ENCODE data around the gene LYPD6B. TPM values are rescaled to one million over a fixed set of nuclear protein-coding genes. Genes with fewer than 3 reads are reported as not detected.

Gene LYPD6B, protein sequence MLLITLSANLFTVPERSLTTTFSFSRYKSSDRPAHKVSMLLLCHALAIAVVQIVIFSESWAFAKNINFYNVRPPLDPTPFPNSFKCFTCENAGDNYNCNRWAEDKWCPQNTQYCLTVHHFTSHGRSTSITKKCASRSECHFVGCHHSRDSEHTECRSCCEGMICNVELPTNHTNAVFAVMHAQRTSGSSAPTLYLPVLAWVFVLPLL
- polyA plus RNA-seq, result 1 to 10 TPM; 2.3 to 4.9 TPM

DNA sequence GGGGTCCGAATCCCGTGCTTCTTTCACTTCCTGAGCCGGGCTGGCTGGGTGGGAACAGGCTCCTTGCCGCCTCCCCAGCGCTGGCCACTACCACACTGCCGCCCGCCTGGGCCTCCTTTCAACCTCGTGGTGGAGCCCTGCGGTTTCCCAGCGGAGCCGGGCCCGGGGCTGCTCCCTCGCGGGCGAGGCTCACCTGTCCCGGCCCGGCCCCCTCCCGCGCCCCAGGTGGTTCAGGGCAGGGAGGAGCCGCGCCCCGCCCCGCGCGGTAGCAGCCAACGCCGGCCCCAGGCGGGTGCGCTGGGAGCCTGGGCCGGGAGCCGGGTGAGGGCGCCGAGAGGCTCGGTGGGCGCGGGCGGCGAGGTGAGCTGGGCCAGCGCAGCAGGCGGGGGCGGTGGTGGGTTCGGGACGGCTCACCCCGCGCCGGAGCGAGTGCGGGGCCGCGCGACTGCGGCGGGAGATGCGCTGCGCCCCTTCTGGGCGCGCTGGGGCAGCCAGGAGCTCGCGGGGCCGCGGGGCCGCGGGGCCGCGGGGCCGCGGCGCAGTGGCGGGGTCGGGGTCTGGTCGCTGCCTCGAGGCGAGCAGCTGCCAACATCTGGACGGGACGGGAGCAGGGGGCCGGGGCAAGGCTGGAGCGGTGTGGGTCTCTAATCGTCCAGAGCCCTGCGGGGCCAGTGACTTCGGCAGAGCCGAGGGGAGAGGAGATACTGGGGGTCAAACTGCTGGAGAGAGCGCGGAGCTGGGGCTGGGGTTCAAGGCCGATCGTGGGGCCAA lies at the start of gene LYPD6B:
Gene LYPD6B (plus strand): TSS at position 258 of the 771 bp plus-strand sequence. CDS start 92,250 bp downstream, outside the sequence.
- Histone ChIP-seq H3K36me3 (ENCODE audit: control insufficient read depth in 2 of 2, insufficient read depth in 2 of 2, low read length in 1 of 2) (no peaks in the 10 kb centered on the region), H3K27me3 (ENCODE audit: control insufficient read depth in 1 of 2, insufficient read depth in 2 of 2, low read length in 2 of 2) (peaks cover 0 to 6% of the 10 kb centered on the region in 2 donors), H3K27ac (ENCODE audit: low read depth in 2 of 2, low read length in 1 of 2) (no peak within 1 kb of the TSS), H3K9me3 (ENCODE audit: control insufficient read depth in 2 of 2, insufficient read depth in 1 of 2, low read depth in 1 of 2, low read length in 1 of 2) (no peaks in the 10 kb centered on the region), H3K4me3 (ENCODE audit: low read depth in 1 of 2, low read length in 2 of 2) (peak within 1 kb of the TSS; percentile 65 to 67), H3K4me1 (ENCODE audit: control insufficient read depth in 2 of 2, insufficient read depth in 2 of 2, low read length in 1 of 2) (peaks cover 0 to 5% of the 10 kb centered on the region in 2 donors)
- 2 to 3% methylated on average over 84 to 85 of the region's 85 CpGs for WGBS, 2 donors

- Histone ChIP-seq H3K4me1 (ENCODE audit: control insufficient read depth in 2 of 2, insufficient read depth in 2 of 2, low read length in 1 of 2) (no peaks in the 10 kb centered on the region), H3K4me3 (ENCODE audit: low read depth in 1 of 2, low read length in 2 of 2) (no peak overlapping the region), H3K27me3 (ENCODE audit: control insufficient read depth in 1 of 2, insufficient read depth in 2 of 2, low read length in 2 of 2) (peaks cover 0 to 3% of the 10 kb centered on the region in 2 donors), H3K9me3 (ENCODE audit: control insufficient read depth in 2 of 2, insufficient read depth in 1 of 2, low read depth in 1 of 2, low read length in 1 of 2) (no peaks in the 10 kb centered on the region), H3K27ac (ENCODE audit: low read depth in 2 of 2, low read length in 1 of 2) (no peak overlapping the region), H3K36me3 (ENCODE audit: control insufficient read depth in 2 of 2, insufficient read depth in 2 of 2, low read length in 1 of 2) (peaks cover 4 to 5% of the 10 kb centered on the region in 2 donors)
- 27 to 28% methylated on average over 6 of the region's 6 CpGs for WGBS, 2 donors
These were observed 48.5 kb upstream of the LYPD6B start for GRCh38 chr2:148989882-148990493.

DNA sequence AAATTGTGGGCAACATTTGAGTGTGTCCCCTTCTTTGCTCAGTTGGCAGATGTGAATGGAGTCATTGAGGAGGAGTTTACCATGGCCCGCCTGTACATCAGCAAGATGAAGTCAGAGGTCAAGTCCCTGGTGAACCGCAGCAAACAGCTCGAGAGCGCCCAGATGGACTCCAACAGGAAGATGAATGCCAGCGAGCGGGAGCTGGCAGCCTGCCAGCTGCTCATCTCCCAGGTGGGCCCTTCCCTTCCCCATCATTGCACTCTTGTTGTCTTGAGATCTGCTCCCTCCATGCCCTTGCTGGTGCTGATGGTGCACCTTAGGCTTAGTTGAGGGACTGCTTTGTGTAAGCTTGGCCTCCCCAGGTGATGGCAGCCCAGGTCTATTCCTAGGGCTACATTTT lies 47.5 kb upstream of the LYPD6B start:
- H3K4me1 ChIP-seq (ENCODE audit: control insufficient read depth in 2 of 2, insufficient read depth in 2 of 2, low read length in 1 of 2), result no peaks in the 10 kb centered on the region
- no peak overlapping the region for H3K4me3 ChIP-seq (ENCODE audit: low read depth in 1 of 2, low read length in 2 of 2)
- 64 to 74% methylated on average over 6 of the region's 6 CpGs for WGBS, 2 donors
- peaks cover 0 to 3% of the 10 kb centered on the region in 2 donors for H3K27me3 ChIP-seq (ENCODE audit: control insufficient read depth in 1 of 2, insufficient read depth in 2 of 2, low read length in 2 of 2)
- H3K9me3 ChIP-seq (ENCODE audit: control insufficient read depth in 2 of 2, insufficient read depth in 1 of 2, low read depth in 1 of 2, low read length in 1 of 2), result no peaks in the 10 kb centered on the region
- H3K36me3 ChIP-seq (ENCODE audit: control insufficient read depth in 2 of 2, insufficient read depth in 2 of 2, low read length in 1 of 2), result peaks cover 4 to 5% of the 10 kb centered on the region in 2 donors
- H3K27ac ChIP-seq (ENCODE audit: low read depth in 2 of 2, low read length in 1 of 2), result no peak overlapping the region

GRCh38 chr2:148992448-148992847 lies 46.1 kb upstream of the LYPD6B start:
- no peak overlapping the region for H3K4me3 ChIP-seq (ENCODE audit: low read depth in 1 of 2, low read length in 2 of 2)
- no peaks in the 10 kb centered on the region for H3K4me1 ChIP-seq (ENCODE audit: control insufficient read depth in 2 of 2, insufficient read depth in 2 of 2, low read length in 1 of 2)
- peaks cover 0 to 3% of the 10 kb centered on the region in 2 donors for H3K27me3 ChIP-seq (ENCODE audit: control insufficient read depth in 1 of 2, insufficient read depth in 2 of 2, low read length in 2 of 2)
- H3K27ac ChIP-seq (ENCODE audit: low read depth in 2 of 2, low read length in 1 of 2), result no peak overlapping the region
- H3K36me3 ChIP-seq (ENCODE audit: control insufficient read depth in 2 of 2, insufficient read depth in 2 of 2, low read length in 1 of 2), result peaks cover 4 to 5% of the 10 kb centered on the region in 2 donors
- H3K9me3 ChIP-seq (ENCODE audit: control insufficient read depth in 2 of 2, insufficient read depth in 1 of 2, low read depth in 1 of 2, low read length in 1 of 2), result no peaks in the 10 kb centered on the region

GRCh38 chr2:148993351-148993750 lies 45.1 kb upstream of the LYPD6B start:
- Histone ChIP-seq H3K9me3 (ENCODE audit: control insufficient read depth in 2 of 2, insufficient read depth in 1 of 2, low read depth in 1 of 2, low read length in 1 of 2) (no peaks in the 10 kb centered on the region), H3K27me3 (ENCODE audit: control insufficient read depth in 1 of 2, insufficient read depth in 2 of 2, low read length in 2 of 2) (peaks cover 0 to 3% of the 10 kb centered on the region in 2 donors), H3K27ac (ENCODE audit: low read depth in 2 of 2, low read length in 1 of 2) (no peak overlapping the region), H3K4me3 (ENCODE audit: low read depth in 1 of 2, low read length in 2 of 2) (no peak overlapping the region), H3K36me3 (ENCODE audit: control insufficient read depth in 2 of 2, insufficient read depth in 2 of 2, low read length in 1 of 2) (peaks cover 4 to 5% of the 10 kb centered on the region in 2 donors), H3K4me1 (ENCODE audit: control insufficient read depth in 2 of 2, insufficient read depth in 2 of 2, low read length in 1 of 2) (no peaks in the 10 kb centered on the region)
- 71 to 74% methylated on average over 3 of the region's 3 CpGs for WGBS, 2 donors

DNA sequence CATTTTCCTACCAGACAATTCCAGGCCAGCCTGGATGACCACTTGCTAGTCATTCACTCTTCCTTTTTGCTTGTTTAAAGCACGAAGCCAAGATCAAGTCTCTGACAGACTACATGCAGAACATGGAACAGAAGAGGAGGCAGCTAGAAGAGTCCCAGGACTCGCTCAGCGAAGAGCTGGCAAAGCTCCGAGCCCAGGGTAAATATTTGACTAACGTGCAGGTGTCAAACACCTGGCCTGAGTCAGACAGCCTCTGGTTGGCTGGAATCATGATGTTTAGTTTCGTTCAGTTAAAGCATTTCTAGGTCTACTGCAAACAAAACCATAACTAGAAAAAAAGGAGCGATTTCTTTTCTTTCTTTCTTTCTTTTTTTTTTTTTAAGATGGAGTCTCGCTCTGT lies 44.2 kb upstream of the LYPD6B start:
- Histone ChIP-seq H3K27ac (ENCODE audit: low read depth in 2 of 2, low read length in 1 of 2) (no peak overlapping the region), H3K4me3 (ENCODE audit: low read depth in 1 of 2, low read length in 2 of 2) (no peak overlapping the region), H3K9me3 (ENCODE audit: control insufficient read depth in 2 of 2, insufficient read depth in 1 of 2, low read depth in 1 of 2, low read length in 1 of 2) (no peaks in the 10 kb centered on the region), H3K4me1 (ENCODE audit: control insufficient read depth in 2 of 2, insufficient read depth in 2 of 2, low read length in 1 of 2) (no peaks in the 10 kb centered on the region), H3K27me3 (ENCODE audit: control insufficient read depth in 1 of 2, insufficient read depth in 2 of 2, low read length in 2 of 2) (peaks cover 0 to 3% of the 10 kb centered on the region in 2 donors), H3K36me3 (ENCODE audit: control insufficient read depth in 2 of 2, insufficient read depth in 2 of 2, low read length in 1 of 2) (peaks cover 4 to 5% of the 10 kb centered on the region in 2 donors)
- WGBS, 2 donors, result 55 to 60% methylated on average over 8 of the region's 8 CpGs

DNA sequence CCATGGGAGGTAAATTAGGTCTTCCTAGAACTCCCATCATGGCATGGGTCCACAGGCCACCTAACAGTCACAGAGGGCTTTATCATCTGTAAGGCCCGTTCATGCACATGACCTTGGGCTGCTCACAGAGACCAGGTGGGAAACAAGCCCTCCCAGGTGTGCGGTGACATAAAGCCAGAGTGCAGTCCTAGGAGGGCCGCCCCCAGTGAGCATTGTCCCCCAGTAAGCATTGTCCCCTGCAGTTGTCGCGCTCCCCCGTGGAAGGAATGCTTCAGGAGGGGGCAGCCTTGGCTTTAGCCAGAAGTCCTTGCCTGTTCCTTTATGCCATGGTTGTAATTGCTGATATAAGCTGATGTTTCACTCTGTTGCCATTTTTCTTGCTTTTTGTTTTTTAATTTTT lies 41.7 kb upstream of the LYPD6B start:
- no peak overlapping the region for H3K27ac ChIP-seq (ENCODE audit: low read depth in 2 of 2, low read length in 1 of 2)
- 88 to 93% methylated on average over 6 of the region's 6 CpGs for WGBS, 2 donors
- H3K36me3 ChIP-seq (ENCODE audit: control insufficient read depth in 2 of 2, insufficient read depth in 2 of 2, low read length in 1 of 2), result peaks cover 4 to 5% of the 10 kb centered on the region in 2 donors
- H3K27me3 ChIP-seq (ENCODE audit: control insufficient read depth in 1 of 2, insufficient read depth in 2 of 2, low read length in 2 of 2), result no peaks in the 10 kb centered on the region
- peaks cover 0 to 2% of the 10 kb centered on the region in 2 donors for H3K4me1 ChIP-seq (ENCODE audit: control insufficient read depth in 2 of 2, insufficient read depth in 2 of 2, low read length in 1 of 2)
- no peak overlapping the region for H3K4me3 ChIP-seq (ENCODE audit: low read depth in 1 of 2, low read length in 2 of 2)
- H3K9me3 ChIP-seq (ENCODE audit: control insufficient read depth in 2 of 2, insufficient read depth in 1 of 2, low read depth in 1 of 2, low read length in 1 of 2), result no peaks in the 10 kb centered on the region

DNA sequence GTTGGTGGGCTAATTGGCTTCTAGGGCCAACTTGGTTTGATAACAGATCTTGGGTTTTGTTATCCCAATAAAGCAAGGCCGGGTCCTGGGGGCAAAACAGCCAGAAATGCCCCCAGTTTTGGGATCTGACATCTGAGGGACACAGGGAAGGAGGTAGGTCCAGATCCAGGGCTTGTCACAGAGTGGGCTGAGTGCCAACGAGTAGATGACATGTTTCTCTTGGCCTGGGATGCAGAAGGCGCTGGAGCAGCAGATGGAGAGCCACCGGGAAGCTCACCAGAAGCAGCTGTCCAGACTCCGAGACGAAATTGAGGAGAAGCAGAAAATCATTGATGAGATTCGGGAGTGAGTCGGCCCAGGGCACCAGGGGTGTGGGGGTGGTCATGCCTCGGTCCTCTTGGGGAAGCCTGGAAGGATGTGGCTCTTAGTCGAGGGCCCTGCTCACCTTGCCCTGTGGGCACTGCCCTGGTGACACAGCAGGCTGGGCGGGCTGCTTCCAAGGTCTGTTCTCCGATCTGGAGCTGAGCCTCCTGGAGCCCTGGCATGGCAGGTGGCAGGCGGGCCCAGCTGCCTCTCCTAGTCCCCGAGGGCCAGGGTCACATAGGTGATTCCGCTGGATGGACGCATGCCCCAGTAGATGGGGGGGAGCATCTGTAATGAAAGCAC lies 40.2 kb upstream of the LYPD6B start:
- no peak overlapping the region for H3K4me3 ChIP-seq (ENCODE audit: low read depth in 1 of 2, low read length in 2 of 2)
- H3K36me3 ChIP-seq (ENCODE audit: control insufficient read depth in 2 of 2, insufficient read depth in 2 of 2, low read length in 1 of 2), result peaks cover 4 to 5% of the 10 kb centered on the region in 2 donors
- WGBS, 2 donors, result 81 to 88% methylated on average over 16 of the region's 16 CpGs
- no peaks in the 10 kb centered on the region for H3K9me3 ChIP-seq (ENCODE audit: control insufficient read depth in 2 of 2, insufficient read depth in 1 of 2, low read depth in 1 of 2, low read length in 1 of 2)
- no peaks in the 10 kb centered on the region for H3K27me3 ChIP-seq (ENCODE audit: control insufficient read depth in 1 of 2, insufficient read depth in 2 of 2, low read length in 2 of 2)
- H3K27ac ChIP-seq (ENCODE audit: low read depth in 2 of 2, low read length in 1 of 2), result no peak overlapping the region
- peaks cover 0 to 2% of the 10 kb centered on the region in 2 donors for H3K4me1 ChIP-seq (ENCODE audit: control insufficient read depth in 2 of 2, insufficient read depth in 2 of 2, low read length in 1 of 2)

GRCh38 chr2:148998831-148999200 lies 39.7 kb upstream of the LYPD6B start:
- Histone ChIP-seq H3K4me1 (ENCODE audit: control insufficient read depth in 2 of 2, insufficient read depth in 2 of 2, low read length in 1 of 2) (peaks cover 0 to 2% of the 10 kb centered on the region in 2 donors), H3K4me3 (ENCODE audit: low read depth in 1 of 2, low read length in 2 of 2) (no peak overlapping the region), H3K9me3 (ENCODE audit: control insufficient read depth in 2 of 2, insufficient read depth in 1 of 2, low read depth in 1 of 2, low read length in 1 of 2) (no peaks in the 10 kb centered on the region), H3K36me3 (ENCODE audit: control insufficient read depth in 2 of 2, insufficient read depth in 2 of 2, low read length in 1 of 2) (peaks cover 4 to 5% of the 10 kb centered on the region in 2 donors), H3K27ac (ENCODE audit: low read depth in 2 of 2, low read length in 1 of 2) (no peak overlapping the region), H3K27me3 (ENCODE audit: control insufficient read depth in 1 of 2, insufficient read depth in 2 of 2, low read length in 2 of 2) (no peaks in the 10 kb centered on the region)
- WGBS, 2 donors, result 93 to 96% methylated on average over 4 of the region's 4 CpGs

Measured in esophagus (tissue), 2 donors.